ENCODE data around the gene FAM3A.
"Not testable (repeated sequence)": the region's sequence is repeated elsewhere in the genome, so short reads cannot be mapped to it uniquely, and the experiment has no call there.

The FAM3A gene, protein sequence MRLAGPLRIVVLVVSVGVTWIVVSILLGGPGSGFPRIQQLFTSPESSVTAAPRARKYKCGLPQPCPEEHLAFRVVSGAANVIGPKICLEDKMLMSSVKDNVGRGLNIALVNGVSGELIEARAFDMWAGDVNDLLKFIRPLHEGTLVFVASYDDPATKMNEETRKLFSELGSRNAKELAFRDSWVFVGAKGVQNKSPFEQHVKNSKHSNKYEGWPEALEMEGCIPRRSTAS

GRCh38 chrX:154515966-154516655 lies at the start of gene FAM3A:
Gene FAM3A (minus strand): TSS chrX:154516232. CDS start chrX:154515772, 460 bp downstream.
- DNase-seq = peak; percentile 78

GRCh38 chrX:154562295-154562694 lies 46.3 kb upstream of the FAM3A start:
- DNase-seq = not testable (repeated sequence)

DNA sequence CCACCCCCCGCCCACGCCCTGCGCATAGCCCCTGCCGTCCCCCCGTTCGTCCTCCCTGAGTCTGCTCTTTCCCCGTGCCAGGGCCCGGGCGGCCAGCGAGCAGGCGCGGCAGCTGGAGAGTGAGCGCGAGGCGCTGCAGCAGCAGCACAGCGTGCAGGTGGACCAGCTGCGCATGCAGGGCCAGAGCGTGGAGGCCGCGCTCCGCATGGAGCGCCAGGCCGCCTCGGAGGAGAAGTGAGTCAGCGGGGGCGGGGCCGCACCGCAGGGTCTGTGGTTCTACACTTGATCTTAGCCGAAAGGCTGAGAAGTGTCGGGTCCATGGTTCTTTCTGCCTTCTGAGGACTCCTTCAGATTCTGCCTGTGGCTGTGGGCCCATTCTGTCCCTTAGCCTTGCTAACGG lies 44.3 kb upstream of the FAM3A start:
- DNase-seq = not testable (repeated sequence)

DNA sequence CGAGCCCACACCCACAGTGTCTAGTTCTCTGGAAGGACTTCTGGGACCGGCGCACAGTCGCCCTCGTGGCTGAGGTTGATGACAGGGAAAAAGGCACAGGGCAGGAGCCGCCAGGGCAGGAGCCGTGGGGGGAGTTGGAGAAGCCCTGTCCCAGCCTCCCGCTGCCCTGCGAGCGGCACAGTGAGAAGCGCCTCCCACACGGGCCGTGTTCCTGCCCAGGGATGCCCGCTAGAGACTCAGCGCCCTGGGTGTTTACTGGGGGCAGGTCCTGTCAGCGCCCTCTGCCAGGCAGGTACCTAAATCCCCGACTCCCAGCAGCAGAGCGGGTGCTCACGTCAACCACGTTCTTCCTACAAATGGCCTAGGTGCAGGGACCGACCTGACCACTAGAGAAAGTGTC lies 42.9 kb upstream of the FAM3A start:
- not testable (repeated sequence) for DNase-seq

DNA sequence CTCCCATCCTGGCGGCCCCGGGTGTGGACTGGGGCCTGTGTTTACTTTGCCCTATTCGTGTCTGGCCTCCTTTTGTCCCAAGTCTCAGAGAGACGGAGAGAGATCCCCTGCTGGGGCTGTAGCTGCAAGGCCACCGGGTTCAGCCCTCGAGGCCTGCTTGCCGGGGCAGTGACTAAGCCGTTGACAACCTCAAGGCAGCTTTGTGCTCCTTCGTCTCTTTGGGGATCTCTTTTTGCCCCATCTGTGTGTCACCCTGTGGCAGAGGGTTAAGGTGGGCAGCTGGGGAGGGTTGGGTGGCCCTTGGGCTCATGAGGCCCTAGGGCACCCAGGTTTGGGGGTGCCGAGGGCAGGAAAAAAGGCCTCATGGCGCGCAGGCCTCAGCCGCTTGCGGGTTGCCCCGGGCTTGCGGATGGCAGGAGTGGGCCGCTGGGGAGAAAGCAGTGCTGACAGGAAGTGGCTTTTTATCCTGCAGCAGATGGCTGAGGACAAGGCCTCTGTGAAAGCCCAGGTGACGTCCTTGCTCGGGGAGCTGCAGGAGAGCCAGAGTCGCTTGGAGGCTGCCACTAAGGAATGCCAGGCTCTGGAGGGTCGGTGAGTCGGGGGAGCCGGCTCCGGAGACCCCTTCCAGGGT lies 42.1 kb upstream of the FAM3A start:
- DNase-seq = not testable (repeated sequence)

DNA sequence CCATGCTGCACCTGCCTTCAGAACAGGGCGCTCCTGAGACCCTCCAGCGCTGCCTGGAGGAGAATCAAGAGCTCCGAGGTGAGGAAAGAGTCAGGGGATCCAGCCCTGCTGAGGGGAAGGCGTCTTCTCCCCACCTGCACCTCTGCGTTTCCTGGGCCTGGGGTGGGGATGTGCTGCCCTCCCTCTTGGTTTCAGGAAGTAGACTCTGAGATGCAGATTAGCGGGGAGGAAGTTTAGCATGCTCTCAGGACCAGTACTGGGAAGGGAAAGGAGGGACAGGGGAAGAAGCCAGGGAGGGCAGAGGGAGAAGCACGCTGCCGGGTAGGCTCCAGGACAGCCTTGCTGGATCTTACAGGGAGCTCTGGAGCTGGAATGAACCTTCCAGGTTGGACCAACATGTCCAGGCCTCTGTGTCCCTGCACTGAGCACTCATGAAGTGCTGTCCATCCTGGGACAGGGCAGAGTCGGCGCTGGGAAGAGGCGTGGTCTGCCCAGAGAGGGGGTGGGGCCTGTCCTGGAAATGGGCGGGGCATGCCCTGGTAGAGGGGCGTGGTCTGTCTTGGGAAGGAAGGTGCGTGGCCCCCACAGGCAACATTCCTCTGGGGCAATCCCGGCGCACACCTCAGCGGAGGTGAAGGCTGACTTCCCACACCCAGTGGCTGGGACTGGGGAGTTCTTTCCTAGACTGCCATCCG lies 36.2 kb upstream of the FAM3A start:
- DNase-seq = not testable (repeated sequence)

GRCh38 chrX:154549766-154550165 lies 33.7 kb upstream of the FAM3A start:
- no peak for DNase-seq

DNA sequence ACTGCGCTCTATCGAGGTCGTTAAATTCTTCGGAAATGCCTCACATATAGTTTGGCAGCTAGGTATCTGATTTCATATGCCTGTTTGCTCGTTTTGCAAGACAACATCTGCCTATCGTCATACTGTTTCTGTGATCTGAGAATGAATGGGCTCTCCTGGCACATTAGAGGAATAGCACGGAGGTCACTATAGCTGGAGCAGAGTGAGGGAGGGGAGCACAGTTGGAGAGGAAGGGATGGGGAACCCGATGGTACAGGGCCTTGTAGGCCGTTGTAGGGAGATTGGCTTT lies 31.9 kb upstream of the FAM3A start:
- DNase-seq = peak; percentile 7

DNA sequence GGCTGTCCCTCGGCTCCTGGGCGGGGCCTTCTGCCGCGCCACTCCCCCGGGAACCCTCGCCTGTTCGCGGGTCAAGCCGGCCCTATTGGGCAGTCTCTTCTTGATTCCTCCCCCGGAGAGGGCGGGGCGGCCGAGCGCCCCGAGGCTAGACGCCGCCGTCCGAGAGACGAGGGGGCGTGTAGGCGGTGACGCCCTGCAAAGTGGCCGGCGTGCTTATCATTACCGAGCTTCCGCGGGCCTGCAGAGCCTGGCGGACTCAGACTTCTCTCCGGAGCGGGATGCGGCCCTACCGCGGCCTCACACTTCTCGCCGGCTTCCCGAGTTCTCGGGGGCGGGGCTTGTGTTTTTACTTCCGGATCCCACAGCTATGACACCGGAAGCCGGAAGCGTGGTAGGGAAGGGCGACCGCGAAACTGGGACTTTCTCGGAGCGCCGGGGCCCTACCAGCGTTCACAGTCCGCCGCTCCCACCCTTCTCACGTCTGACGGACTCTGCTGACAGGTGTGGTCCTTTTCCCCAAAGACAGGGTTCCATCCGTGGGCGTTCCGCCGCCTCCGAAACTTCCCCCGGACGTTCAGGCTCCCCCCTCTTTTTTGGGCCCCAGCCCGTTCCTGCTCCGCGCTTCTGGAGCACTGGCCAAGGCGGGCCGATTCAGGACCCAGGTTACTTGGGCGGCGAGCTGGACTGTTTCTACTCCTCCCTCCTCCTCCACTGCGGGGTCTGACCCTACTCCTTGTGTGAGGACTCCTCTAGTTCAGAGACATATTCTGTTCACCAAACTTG lies 31.4 kb upstream of the FAM3A start, which contains the start of gene IKBKG:
Gene IKBKG (plus strand): TSS at position 376 of the 783 bp plus-strand sequence. CDS start 4,383 bp downstream, outside the sequence.
- peak; percentile 88 for DNase-seq

GRCh38 chrX:154546354-154547244 lies 30.6 kb upstream of the FAM3A start, which contains the start of gene G6PD:
Gene G6PD (minus strand): TSS chrX:154546846. CDS start chrX:154546155, 691 bp downstream.
- peak; percentile 52 for DNase-seq

GRCh38 chrX:154545673-154546274 lies 29.7 kb upstream of the FAM3A start:
- DNase-seq = no peak

DNA sequence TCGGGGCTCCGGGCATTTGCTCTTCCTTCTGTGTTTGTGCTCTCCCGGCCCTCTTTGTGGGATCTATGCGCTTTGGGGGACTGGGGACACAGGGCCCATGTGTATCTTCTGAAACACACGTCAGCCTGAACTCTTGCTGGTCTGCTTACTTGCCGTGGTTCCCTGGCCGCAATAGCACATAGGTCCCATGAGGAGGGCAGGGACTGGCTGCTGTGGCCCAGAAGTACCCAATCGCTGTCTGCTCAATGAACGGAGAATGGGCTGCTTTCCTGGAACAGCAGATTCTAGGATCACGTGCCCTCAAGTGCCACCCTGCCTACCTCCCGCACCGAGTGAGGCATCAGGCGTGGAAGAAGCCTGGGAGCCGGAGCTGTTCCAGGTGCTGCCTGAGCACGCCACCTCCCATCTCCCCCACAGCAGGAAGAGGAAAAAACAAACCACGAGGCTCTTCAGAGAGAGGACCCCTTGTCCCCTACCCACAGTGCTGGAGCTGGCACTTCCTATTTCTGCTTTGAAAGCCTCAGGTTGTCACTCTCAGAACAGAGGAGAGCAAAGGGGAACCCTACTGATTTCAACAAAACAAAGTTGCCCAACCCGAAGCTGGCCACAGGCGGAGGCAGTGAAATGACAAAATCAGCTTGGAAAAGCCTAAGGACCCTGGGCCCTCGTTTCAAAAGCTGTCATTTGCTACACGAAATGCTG lies 26.8 kb upstream of the FAM3A start:
- no peak for DNase-seq

DNA sequence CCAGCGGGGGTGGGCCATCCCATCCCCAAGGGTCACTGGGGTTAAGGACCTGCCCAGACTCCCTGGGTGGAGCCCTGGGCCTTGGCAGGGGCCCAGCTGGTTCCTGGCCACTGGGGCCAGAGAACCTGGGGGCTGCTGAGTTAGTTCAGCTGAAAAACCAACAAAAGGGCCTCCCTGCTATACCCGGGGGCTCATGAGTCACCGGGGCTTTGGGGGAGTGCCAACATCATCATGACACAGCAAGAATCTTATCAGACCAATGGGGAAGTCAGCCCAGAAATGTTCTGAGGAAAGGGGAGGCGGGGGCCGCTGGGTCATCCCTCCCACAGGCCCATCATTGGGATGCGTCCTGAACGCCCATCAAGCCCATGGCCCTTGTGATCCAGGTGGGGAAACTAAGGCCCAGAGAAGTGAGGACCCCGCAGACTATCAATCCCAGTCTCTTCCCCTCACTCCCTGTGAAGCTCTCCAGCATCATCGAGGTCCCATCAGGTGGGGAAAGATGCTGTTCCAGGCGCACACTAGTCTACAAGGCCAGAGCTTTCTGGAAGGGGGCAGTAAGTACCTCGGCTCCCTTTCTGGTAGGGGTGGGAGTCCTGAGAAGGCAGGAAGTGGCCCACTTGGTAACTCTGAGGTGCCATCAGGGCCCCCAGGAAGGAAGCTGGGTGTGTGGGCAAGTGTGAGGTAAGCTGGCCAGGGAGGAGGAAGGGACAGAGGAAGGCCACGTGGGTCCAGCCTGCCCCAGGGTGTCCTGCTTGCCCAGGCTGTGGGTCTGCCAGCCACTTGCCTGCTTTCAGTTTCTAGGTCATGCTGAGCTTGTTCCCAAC lies 26.1 kb upstream of the FAM3A start:
- no peak for DNase-seq

DNA sequence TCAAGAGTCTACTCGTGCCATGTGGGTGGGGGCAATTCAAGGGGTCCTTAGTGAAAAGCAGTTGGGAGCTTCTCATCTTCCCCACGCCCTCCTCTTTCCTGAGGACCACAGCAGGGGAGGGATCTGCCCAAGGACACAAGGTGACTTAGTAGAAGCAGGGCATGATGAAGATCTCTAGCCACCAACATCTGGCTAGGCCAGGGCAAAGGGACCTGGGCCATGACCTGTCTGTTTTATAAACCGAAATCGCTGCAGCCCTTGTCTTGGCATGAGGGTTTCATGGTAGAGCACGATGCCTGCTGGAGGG lies 25.5 kb upstream of the FAM3A start:
- DNase-seq = no peak

DNA sequence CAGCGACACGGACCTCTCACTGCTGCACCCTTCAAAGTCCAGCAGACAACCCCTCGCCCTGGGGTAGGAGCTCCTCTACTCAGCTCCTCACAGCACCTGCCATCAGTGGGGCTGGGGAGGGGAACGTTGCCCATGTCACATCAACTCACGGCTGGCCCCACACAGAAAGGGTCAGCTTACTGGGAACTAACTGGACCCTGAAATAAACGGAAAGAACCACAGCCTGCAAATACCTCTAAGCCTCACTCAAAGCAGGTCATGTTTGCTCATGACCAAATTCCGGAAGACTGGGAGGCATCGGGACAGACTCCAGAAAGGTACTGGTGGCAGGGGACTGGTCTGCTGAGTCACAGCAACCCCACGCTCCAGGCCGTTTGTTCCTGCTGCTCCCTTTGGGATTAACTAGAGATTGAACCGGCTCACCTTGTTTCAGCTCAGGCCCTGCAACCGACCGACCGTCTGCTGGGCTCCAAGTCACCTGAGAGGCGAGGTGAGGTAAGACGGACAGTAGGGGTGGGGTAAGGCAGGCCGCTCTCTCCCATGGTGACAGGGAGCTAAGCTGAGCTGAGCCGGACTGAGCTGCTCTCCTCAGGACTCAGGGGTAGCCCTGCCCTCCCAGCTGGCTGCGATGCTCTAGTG lies 25.0 kb upstream of the FAM3A start:
- DNase-seq = no peak

- not testable (repeated sequence) for DNase-seq
Observed at GRCh38 chrX:154540365-154540764, 24.3 kb upstream of the FAM3A start.

GRCh38 chrX:154539077-154539476 lies 23.0 kb upstream of the FAM3A start:
- DNase-seq = no peak

DNA sequence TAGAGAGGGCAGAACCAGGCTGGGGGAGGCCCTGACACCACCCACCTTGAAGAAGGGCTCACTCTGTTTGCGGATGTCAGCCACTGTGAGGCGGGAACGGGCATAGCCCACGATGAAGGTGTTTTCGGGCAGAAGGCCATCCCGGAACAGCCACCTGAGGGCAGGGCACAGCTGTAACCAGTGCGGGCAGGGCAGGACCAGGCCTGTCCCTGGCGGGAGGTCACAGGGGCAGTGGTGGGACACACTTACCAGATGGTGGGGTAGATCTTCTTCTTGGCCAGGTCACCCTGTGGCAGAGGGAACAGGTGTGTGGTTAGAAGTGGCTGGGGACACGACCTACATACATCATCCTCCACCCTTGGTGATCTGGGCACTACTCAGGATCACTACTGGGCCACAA lies 19.9 kb upstream of the FAM3A start:
- no peak for DNase-seq

Measured in NCI-H510A treated with DMSO at 0.1 percent for 48 hours (cell line).